ENCODE measurements around the gene ZNF655. TPM values are rescaled to one million over a fixed set of nuclear protein-coding genes. Genes with fewer than 3 reads are reported as not detected.
"Not testable (repeated sequence)": the region's sequence is repeated elsewhere in the genome, so short reads cannot be mapped to it uniquely, and the experiment has no call there.

ZNF655 gene
- total RNA-seq, 1 donor from 2014 or later = 28.3 TPM

- ATAC-seq (no peak), DNase-seq (ENCODE audit: missing footprints) (no peak)
- intact Hi-C loops (cut with DNase I) = no loop called here
These were observed 519 bp upstream of the ZNF655 start for GRCh38 chr7:99557940-99558305.

GRCh38 chr7:99559175-99559915, 903 bp downstream of the ZNF655 start:
- intact Hi-C loops (cut with DNase I) = no loop called here
- ATAC-seq = no peak
- no peak for DNase-seq (ENCODE audit: missing footprints)

GRCh38 chr7:99560834-99561736, 2.6 kb downstream of the ZNF655 start:
- ATAC-seq (no peak), DNase-seq (ENCODE audit: missing footprints) (no peak)
- intact Hi-C loops (cut with DNase I) = no loop called here

- ATAC-seq (no peak), DNase-seq (ENCODE audit: missing footprints) (no peak)
- intact Hi-C loops (cut with DNase I) = no loop called here
These were observed 3.3 kb downstream of the ZNF655 start for GRCh38 chr7:99561737-99562051.

GRCh38 chr7:99562114-99562784, 3.8 kb downstream of the ZNF655 start:
- intact Hi-C loops (cut with DNase I) = no loop called here
- DNase-seq (ENCODE audit: missing footprints) (no peak), ATAC-seq (no peak)

GRCh38 chr7:99562832-99563231, 4.4 kb downstream of the ZNF655 start:
- DNase-seq (ENCODE audit: missing footprints) = no peak
- intact Hi-C loops (cut with DNase I) = no loop called here
- ATAC-seq = no peak

GRCh38 chr7:99563650-99564049, 5.2 kb downstream of the ZNF655 start:
- intact Hi-C loops (cut with DNase I) = no loop called here
- ATAC-seq = no peak
- DNase-seq (ENCODE audit: missing footprints) = no peak

- DNase-seq (ENCODE audit: missing footprints); intact Hi-C loops (cut with DNase I); ATAC-seq: not testable (repeated sequence)
These were observed 10.3 kb downstream of the ZNF655 start for GRCh38 chr7:99568770-99569169.

- no peak for ATAC-seq
- DNase-seq (ENCODE audit: missing footprints) = no peak
- intact Hi-C loops (cut with DNase I) = no loop called here
These were observed 13.3 kb downstream of the ZNF655 start for GRCh38 chr7:99571768-99572167.

GRCh38 chr7:99573257-99573656, 14.8 kb downstream of the ZNF655 start:
- ATAC-seq = no peak
- intact Hi-C loops (cut with DNase I) = no loop called here
- DNase-seq (ENCODE audit: missing footprints) = no peak

GRCh38 chr7:99576251-99576650, 17.8 kb downstream of the ZNF655 start:
- DNase-seq (ENCODE audit: missing footprints) = no peak
- no peak for ATAC-seq
- intact Hi-C loops (cut with DNase I) = no loop called here

GRCh38 chr7:99579281-99579955, 21.0 kb downstream of the ZNF655 start:
- DNase-seq (ENCODE audit: missing footprints) = no peak
- ATAC-seq = no peak
- intact Hi-C loops (cut with DNase I) = no loop called here

- peak; percentile 74 for DNase-seq (ENCODE audit: missing footprints)
These were observed 21.7 kb downstream of the ZNF655 start for GRCh38 chr7:99579956-99580777.

GRCh38 chr7:99580778-99581332, 22.4 kb downstream of the ZNF655 start:
- ATAC-seq; DNase-seq (ENCODE audit: missing footprints); intact Hi-C loops (cut with DNase I): not testable (repeated sequence)

More at GRCh38 chr7:99579956-99580777, 21.7 kb downstream of the ZNF655 start:
- intact Hi-C loops (cut with DNase I) = no loop called here
- peak; percentile 61 for ATAC-seq

- intact Hi-C loops (cut with DNase I) = no loop called here
- DNase-seq (ENCODE audit: missing footprints) = no peak
- no peak for ATAC-seq
These were observed 30.4 kb downstream of the ZNF655 start for GRCh38 chr7:99588868-99589267.

- ATAC-seq = no peak
- intact Hi-C loops (cut with DNase I) = no loop called here
- DNase-seq (ENCODE audit: missing footprints) = no peak
These were observed 36.7 kb downstream of the ZNF655 start for GRCh38 chr7:99594948-99595745.

GRCh38 chr7:99596408-99596955, 38.0 kb downstream of the ZNF655 start:
- intact Hi-C loops (cut with DNase I) = no loop called here
- no peak for DNase-seq (ENCODE audit: missing footprints)
- no peak for ATAC-seq
